GM12865 (cell line): Measurements from ENCODE around the gene TBCE.

Source experiments
- DNase-seq: peaks from one replicate; pipeline ENCODE4 v3.0.0; 2010; ENCODE audit warnings: low read depth
- H3K4me3 ChIP-seq: 2 replicates; pipeline ENCODE4 v1.5.1; 2011; ENCODE audit warnings: mild to moderate bottlenecking, low read depth, low read length, control low read depth
- CTCF ChIP-seq: IDR thresholded peaks from 2 replicates; pipeline ENCODE4 v1.5.1; 2011; ENCODE audit warnings: low read length, control low read depth, low read depth, inconsistent platforms; ENCODE audit not compliant: insufficient read depth; ENCODE audit errors: missing control alignments

TBCE gene

GRCh38 chr1:235485558-235485957 is 118.3 kb downstream of the TBCE start:
- no peak overlapping the region for H3K4me3 ChIP-seq
- no peak for TF ChIP-seq CTCF
- no peak for DNase-seq

GRCh38 chr1:235486321-235486720 is 119.1 kb downstream of the TBCE start:
- H3K4me3 ChIP-seq, result no peak overlapping the region
- DNase-seq, result no peak

GRCh38 chr1:235491644-235492043 is 124.4 kb downstream of the TBCE start:
- H3K4me3 ChIP-seq, result no peak overlapping the region
- TF ChIP-seq CTCF, result no peak

More at GRCh38 chr1:235486321-235486720, 119.1 kb downstream of the TBCE start:
- TF ChIP-seq CTCF, result no peak

GRCh38 chr1:235494531-235494930 is 127.3 kb downstream of the TBCE start:
- H3K4me3 ChIP-seq, result no peak overlapping the region
- no peak for DNase-seq
- no peak for TF ChIP-seq CTCF

More at GRCh38 chr1:235491644-235492043, 124.4 kb downstream of the TBCE start:
- no peak for DNase-seq

- no peak for DNase-seq
- no peak overlapping the region for H3K4me3 ChIP-seq
- TF ChIP-seq CTCF, result no peak
Observed at GRCh38 chr1:235495030-235495429, 127.8 kb downstream of the TBCE start.

- H3K4me3 ChIP-seq, result no peak overlapping the region
- no peak for DNase-seq
- no peak for TF ChIP-seq CTCF
Observed at GRCh38 chr1:235495551-235495950, 128.3 kb downstream of the TBCE start.

GRCh38 chr1:235500971-235501540 is 133.8 kb downstream of the TBCE start:
- H3K4me3 ChIP-seq, result no peak overlapping the region
- DNase-seq, result no peak
- TF ChIP-seq CTCF, result no peak
